Ishikawa (cell line): ENCODE data around the gene DOCK6.

Source experiments
- CEBPB ChIP-seq: IDR thresholded peaks from 2 replicates; pipeline ENCODE4 v1.6.1; 2012
- CREB1 ChIP-seq: IDR thresholded peaks from 2 replicates; pipeline ENCODE4 v1.6.1; 2012; ENCODE audit warnings: low read depth
- EGR1 ChIP-seq: IDR thresholded peaks from 2 replicates; pipeline ENCODE4 v1.6.1; 2012
- EP300 ChIP-seq: IDR thresholded peaks from 2 replicates; pipeline ENCODE4 v1.6.1; 2012; ENCODE audit warnings: borderline replicate concordance
- FOXM1 ChIP-seq: IDR thresholded peaks from 2 replicates; pipeline ENCODE4 v1.6.1; 2012; ENCODE audit warnings: low read depth, borderline replicate concordance
- MAX ChIP-seq: IDR thresholded peaks from 2 replicates; pipeline ENCODE4 v1.6.1; 2012
- RAD21 ChIP-seq: IDR thresholded peaks from 2 replicates; pipeline ENCODE4 v1.6.1; 2012; ENCODE audit warnings: low read depth
- REST ChIP-seq: IDR thresholded peaks from 2 replicates; pipeline ENCODE4 v1.6.1; 2012; ENCODE audit warnings: low read depth, mild to moderate bottlenecking
- TAF1 ChIP-seq: IDR thresholded peaks from 2 replicates; pipeline ENCODE4 v1.6.1; 2012; ENCODE audit warnings: low read depth, mild to moderate bottlenecking
- USF1 ChIP-seq: IDR thresholded peaks from 2 replicates; pipeline ENCODE4 v1.6.1; 2012
- YY1 ChIP-seq: IDR thresholded peaks from 2 replicates; pipeline ENCODE4 v1.6.1; 2012; ENCODE audit warnings: low read depth
- ZBTB7A ChIP-seq: IDR thresholded peaks from 2 replicates; pipeline ENCODE4 v1.6.1; 2012; ENCODE audit warnings: low read depth

- TF ChIP-seq EGR1 (no peak), ZBTB7A (no peak), MAX (no peak), CEBPB (no peak), EP300 (no peak), YY1 (no peak), CREB1 (no peak), FOXM1 (no peak; the same call in 1 of the 2 replicates), REST (no peak), RAD21 (no peak), USF1 (no peak), TAF1 (no peak)
Measured at GRCh38 chr19:11198175-11198534, 64.2 kb downstream of the DOCK6 start.
